HG03469 (cell line): Measurements from ENCODE around the gene SH3TC1.
A peak's percentile ranks its signal among the peaks of the same experiment; 100 is the strongest.

Experiments
- ATAC-seq: cut with Tn5 transposase; IDR thresholded peaks from one replicate; pipeline ENCODE4 v1.9.1; 2021; ENCODE audit warnings: mild to moderate bottlenecking, moderate library complexity, moderate number of reproducible peaks; ENCODE audit not compliant: unreplicated experiment

Gene SH3TC1

DNA sequence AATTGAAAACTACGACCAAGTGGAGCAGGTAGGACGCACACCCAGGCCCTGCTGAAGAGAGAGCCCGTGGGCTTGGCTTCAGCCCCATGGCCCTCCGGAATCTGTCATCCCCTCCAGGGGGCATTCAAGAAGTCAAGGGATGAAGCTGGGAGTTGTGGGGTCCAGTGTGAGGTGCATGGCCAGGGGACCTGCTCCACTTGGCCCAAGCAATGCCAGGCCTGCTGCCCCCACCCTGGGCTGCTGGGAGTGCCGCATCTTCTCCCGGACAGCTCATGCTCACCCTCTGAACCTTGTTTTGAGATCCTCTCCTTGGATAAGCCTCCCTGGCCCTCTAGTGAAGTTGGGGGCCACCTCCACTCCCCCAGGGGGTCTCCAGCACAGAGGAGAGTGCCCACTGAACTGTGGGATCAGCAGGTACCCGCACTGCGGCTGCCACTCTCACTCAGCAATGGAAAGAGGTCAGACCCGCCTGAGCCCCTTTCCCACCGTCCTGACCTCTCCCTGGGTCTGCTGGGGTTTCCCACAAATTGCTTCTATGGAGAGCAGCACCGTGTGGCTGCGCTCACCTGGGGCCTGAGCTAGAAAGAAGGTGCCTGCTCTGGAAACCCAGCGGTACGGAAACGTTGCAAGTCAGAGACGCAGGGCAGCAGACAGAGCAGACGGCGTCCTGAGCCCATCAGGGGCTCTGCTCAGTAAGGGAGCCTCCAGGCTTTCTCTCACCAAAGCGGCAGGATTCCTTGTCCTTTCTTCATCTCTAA is 35.5 kb upstream of the SH3TC1 start:
- no peak for ATAC-seq

DNA sequence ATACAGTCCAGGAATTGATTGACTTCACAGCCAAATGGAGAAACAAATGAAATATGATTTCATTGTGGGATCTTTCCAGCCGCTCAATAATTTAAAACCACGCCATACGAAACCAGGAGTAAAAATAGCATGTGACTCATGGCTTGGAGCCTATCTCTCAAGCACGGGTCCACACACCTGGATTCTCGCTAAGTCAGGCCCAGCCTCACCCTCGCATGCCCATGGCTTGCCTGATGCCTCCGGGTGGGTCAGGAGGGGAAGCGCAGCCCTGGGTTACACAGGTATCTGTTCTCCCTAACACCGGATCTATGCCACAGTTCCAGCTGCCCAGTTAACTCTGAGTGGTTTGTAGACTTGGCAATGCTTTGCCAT is 34.9 kb upstream of the SH3TC1 start:
- no peak for ATAC-seq

DNA sequence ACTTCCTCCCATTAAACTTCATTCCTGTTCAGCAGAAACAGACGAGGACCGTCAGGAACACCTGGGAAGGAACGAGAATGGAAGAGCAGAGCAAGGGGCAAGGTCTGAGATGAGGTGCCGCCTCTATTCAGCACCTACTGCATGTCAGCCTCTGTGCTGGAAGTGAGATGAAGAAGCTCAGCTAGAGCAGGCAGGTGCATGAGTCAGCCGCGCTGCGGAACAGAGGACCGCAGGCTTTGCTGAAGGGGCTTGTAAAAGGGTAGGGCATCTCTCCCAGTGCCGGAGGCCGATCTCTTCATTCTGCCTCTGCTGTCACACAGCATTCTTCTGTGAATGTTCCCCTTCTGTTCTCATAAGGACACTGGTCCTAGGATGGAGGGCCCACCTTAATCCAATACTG is 34.4 kb upstream of the SH3TC1 start:
- ATAC-seq: no peak

DNA sequence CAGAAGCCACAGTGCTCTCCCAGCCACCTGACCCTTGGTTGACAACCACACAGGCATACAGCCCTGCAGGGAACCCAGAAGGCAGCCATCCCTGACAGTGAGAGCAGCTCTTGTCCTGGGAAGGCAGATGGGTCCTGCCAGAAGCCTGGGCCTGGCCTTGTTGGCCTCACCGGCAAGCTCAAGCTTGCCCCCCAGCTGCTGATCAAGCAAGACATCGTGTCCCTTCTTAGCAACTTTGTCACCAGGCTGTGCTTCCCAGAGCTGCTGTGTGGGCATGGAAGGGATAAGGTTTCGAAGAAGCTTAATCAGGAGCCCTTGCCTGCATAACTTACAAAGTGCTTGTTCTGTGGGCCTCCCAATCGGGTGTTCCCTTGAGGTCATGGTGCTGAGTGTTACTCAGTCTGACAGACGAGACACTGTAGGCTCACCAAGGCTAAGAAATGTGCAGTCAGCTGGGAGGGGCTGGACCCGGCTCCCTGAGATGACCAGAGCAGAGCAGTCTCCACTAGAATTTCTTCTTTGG is 33.7 kb upstream of the SH3TC1 start:
- ATAC-seq: no peak

DNA sequence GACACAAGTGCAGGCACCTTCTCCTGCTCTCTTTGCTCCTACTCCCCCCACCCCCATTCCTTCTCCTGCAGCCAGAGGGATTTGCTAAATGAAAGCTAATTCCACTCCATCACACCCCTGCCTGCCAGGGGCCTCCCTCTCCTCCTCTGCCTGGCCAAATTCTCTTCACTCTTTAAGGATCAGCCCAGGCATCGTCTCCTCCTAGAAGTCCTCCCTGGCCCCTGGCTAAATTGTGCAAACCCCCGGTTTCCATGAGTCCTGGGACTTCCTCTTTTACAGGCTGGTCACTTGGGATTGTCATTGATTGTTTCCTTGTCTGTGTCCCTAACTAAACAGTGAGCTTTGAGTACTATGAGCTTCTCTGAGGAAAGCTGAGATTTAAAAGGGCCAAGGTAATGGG is 31.8 kb upstream of the SH3TC1 start:
- ATAC-seq: no peak

DNA sequence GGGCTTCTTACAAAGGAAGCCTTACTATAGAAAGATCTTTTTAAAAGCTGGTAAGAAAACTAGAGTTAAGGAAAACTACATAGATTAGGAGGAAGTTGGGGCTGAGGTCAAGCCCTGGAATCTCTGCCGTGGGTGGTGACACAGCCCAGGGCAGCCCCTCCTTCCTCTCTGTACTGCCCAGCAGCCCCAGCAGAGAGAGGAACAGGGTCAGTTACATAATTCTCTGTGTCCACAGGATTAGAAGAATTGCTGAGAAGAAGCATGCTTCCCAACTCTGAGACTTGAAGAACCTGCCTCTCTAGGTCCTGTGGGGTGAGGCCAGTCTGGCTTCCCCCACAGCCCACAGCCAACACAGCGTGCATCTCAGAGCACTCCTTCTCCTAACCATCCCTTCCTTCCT is 31.3 kb upstream of the SH3TC1 start:
- ATAC-seq: no peak

DNA sequence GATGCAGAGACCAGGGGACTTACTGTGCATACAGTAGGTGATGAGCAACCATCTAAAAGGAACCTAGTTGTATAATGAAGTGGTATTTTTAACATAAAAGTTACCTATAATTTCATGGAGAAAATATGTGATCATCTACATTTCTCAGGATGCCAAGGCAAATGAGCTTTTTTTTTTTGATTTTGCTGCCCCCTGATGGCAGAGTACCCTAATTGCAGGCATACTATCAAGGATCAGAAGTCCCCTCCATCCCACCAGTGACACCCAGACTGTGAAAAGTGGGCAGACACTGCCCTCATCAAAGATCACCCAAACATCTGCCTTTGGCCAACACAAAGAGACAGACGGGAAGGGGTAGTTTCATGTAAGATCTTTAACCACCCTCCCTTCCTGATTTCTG is 30.9 kb upstream of the SH3TC1 start:
- no peak for ATAC-seq

DNA sequence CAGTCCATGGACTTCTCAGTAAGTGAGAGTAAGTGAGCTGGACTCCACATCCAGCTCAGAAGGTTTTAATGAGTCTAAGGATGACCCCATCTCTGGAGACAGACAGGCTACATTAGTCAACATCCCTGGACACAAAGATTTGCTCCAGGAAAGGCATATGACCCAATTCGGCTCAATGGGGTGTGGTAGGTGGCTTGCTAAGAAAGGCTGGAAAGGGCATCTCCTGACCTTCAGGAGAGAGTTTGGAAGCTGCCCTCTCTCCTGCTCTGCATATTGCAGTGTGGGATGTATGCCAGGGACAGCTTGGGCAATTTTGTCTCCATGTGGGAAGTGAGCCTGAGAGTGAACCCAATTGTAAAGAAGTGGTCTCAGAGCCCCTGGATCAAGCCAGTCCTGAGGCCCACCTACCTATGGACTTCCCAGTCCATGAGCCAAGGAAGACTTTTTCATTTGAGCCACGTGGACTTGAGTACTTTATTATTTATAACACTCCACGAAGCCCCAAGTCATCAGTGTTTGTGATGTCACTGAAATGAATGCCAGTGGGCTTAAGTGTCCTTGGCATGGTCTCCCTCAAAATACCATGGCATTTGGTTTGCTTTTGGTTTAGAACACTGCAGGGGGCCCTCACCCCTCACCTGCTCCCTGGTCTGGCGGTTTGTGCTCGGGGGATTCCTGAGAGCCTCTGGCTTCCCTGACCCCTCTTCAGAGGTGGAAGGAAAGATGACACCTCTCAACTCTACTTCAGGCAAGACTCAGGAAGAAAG is 30.1 kb upstream of the SH3TC1 start:
- no peak for ATAC-seq

DNA sequence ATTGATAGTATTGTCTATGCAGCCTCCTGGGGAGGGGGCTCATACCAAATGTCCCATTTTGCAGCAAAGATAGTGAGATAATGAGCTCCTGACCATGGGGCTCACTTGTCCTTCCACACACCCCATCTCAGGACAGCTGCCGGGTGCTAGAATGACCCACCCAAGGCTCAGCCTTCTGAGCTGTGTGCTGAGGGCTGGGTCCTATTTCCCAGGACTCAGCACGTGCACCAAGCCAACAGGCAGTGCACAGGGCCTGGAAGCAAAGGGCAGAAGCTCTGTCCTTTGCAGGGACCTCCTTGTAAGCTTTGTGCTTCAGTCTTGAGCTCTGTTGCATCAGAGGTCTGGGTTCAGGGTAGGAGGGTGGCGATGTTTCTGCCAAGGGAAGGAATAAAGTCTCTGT is 29.3 kb upstream of the SH3TC1 start:
- no peak for ATAC-seq

DNA sequence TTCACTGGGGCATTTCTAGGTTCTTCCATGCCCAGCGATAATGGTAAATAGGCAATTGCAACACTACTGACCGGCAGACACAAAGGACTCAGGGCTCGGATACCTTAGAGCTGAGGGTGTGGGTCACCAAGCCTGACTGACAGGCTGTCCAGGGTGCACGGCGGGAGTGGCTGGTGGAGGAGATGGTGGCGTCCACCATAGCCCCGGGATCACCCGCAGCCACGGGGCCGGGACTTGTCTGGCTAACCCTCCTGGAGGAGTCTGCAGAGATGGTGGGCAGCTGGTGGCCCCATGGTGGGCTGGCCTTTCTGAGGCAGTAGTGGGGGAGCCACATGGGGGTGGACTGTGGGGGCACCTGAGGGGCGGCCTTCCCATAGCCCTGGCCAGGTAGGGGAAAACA is 28.7 kb upstream of the SH3TC1 start:
- no peak for ATAC-seq

DNA sequence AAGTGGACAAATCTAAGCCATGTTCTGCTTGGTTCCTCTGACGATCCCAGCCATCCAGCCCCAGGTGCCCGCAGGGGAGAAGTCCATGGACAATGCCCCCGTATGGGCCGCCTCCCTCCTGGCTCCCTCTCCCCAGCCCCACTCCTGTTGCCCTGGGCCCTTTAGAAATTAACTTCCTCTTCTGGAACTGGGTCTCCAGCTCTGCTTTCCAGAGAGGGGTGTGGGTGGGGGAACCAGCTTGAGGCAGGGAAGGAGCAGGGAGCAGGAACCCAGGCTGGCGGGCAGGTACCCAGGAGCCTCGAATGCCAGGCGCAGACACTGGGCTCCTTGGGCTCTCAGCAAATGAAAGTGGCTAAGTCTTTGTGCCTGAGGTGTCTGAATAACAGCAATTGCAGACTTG is 27.8 kb upstream of the SH3TC1 start:
- no peak for ATAC-seq

DNA sequence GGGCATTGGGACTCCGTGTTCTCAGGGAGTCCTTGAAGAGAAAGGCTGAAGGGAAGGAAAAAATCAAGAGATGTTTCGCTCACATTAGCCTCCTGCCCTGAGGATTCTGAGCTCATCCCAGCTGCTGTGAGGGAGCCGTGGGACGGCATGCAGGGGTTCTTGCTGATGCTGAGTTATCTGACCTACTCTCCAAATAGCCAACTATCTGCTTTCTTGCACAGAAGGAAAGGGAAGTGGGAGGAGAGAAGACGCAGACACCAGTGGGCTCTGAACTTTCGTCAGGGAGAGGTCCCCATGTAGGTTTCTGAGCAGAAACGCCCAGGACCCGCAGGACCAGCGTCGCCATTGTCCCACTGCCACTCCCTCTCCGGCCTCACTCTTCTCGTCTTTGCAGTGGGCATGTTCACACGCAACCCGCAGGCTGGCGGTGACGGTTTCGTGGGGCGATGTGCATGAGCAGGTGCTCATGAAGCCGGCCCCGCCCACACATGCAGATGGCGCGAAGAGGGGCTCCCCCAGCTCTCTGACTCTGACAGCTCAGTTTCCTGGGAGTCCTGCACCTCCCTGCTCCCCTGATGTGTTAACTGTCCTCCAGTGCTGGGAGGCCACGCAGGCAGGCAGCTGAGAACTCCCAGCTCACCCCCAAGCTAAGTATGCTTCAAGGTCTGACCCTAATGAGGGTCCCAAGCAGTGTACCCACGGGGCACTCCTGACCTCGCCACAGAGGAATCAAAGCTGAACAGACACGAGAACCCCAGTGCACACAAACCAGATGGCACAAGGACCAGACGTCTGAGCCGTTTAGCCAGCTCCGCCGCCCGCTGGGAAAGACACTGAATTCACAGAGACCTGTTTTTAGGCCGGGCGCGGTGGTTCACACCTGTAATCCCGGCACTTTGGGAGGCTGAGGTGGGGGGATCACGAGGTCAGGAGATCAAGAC is 26.8 kb upstream of the SH3TC1 start:
- ATAC-seq: peak; percentile 73

DNA sequence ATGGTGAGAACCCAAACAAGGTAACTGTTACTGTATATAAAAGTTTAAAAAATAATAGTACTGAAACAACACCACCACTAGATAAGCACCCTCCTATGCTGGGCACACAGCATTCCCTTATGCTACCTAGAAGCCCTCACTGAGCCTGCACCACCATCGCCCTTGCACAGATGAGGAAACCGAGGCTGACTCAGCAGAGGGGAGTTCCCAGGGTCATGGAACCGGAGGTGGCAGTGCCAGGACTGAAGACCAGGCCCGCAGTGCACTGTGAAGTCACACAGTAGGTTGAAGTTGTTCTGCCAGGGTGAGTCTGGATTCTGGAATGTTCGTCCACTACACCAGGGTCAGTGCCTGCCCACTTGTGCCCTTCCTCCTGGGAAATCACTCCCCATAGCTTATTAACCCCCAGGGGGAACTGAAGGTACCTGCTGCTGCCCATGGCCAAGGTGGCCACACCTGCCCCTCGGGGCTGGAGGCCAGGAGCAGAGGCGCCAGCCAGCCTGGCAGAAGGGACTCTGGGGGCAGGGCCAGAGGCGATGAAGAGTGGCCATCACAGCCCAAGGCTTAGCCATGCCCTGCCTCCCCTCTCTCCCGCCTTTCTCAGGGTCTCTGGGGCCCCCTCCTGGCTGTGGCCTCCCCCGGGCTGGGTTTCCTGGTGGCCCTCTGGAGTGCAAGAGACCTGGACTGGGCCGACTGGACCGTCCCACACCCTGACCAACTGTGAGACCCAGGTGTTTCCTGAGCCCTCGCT is 25.4 kb upstream of the SH3TC1 start:
- ATAC-seq: no peak

DNA sequence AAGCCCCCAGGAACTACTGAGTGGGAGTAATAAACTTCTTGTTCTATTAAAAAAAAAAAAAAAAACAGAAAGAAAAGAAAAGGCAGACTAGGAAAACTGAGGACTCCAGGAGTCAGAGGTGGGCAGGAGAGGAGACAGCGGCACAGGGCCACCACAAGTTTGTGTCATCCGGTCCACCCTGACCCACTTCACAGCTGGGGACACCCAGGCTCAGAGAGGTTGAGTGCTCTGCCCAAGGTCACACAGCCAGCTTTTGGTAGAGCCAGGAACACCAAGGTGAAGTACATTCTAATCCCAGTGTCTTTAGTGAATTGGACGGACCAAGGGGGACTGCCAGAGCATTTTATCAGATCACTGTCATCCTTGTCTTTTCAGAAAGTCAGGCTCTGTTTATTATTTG is 24.1 kb upstream of the SH3TC1 start:
- ATAC-seq: no peak

DNA sequence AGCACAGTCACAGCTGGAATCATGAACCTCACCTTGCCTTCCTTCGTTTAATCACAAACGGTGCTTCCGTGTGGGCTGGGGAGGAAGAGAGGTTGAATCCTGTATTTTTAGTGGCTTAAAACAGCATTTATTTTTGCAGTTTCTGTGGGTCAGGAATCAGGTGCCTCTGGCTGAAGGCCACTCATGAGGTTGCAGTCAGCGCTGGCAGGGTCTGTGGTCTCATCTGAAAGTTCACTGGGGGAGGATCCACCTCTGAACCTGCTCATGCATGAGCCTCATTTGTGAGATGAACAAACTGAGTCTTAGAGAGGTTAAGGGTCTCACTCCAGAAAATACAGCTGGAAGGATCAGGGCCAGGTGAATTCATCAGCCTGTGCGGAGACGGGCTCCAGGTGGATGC is 23.4 kb upstream of the SH3TC1 start:
- no peak for ATAC-seq

DNA sequence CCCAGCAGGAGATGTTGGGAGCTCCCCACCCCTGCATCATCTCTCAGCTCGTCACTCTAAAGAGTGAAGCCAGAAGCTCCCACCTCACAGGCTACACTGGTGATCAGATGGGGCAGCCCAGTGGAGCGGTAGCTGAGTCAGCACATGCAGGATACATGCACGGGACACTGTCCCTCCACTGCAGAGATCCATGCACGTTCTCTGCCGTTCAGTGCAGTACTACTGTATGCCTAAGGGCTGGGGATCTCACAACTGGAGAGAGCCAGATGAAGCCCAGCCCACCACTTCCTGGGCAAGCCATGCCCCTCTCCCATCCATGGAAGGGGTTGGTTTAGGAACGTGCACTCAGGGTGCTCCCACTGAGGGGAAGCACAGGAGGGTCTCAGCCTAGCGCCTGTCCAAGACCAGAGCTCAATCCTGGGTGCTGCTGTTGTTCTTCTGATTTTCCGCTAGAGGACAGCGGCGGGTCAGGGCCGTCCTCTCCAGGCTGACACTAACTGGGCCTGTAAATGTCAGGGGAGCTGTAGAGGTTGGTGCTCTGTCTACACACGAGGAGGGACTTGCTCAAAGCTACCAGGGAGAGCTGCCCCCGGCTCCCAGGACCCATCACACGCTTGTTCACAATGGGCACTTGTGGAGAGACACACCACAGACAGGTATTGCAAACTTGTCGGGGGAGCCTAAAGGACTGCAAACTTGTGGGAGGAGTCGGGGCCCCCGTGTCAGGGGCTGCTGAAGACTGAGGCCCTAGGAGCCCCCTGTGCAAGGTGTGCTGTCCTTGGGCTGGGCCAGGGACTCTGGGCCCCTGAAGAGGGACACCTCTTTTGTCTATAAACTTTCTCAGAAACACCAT is 22.3 kb upstream of the SH3TC1 start:
- ATAC-seq: peak; percentile 58

DNA sequence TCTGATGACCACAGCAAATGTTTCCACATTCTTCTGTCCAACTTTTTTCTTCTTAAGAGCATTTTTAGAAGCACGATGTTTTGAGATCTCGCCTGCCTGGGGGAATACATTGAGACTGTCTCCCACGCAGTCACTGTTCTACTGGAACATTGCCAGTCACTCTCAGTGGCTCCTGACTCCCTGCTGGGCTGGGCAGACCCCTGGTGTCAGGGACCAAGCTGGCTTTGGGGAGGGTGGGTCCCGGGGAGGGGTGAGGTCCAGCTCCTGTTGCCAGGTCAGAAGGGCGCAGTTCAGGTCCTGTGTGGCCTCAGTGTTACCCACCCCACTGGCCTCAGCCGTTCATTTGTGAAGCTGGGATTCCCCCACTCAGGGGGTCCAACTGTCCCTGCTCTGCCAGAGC is 21.5 kb upstream of the SH3TC1 start:
- no peak for ATAC-seq

DNA sequence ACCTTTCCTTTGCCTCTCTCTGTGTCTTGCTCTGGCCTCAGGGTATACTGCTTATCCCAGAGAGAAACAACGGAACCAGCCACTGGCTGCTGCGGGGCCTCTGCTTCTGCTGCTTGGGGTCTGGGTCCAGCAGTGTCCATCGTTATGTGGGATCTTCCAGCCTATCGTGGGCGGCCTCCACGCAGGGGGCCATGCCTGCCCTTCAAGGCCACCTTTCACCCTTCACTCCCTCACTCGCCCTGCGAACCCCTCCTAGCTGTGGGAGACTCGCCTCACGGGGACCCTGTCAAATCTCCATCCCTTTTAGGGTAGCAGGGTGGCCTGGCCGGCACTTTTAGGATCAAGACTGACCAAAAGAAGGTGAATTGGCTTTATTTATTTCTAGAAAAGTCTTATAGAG is 21.1 kb upstream of the SH3TC1 start:
- ATAC-seq: no peak

DNA sequence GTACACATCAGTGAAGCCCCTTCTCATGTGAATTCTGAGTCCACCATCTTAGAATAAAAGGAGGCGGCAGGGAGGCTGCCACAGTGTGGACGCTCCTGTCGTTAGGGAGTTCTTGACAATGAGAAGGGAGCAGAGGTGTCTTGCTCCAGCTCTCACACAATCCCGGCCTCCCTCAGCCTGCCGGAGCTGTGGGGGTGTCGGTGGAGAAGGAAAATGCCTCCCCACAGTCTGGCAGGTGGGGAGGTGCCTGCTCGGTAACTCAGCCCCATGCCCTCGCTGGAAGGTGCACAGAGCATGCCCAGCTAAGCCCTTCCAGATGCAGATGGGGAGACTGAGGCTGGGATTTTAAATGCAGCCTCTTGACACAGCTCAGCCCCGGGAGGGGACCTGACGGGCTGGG is 20.0 kb upstream of the SH3TC1 start:
- no peak for ATAC-seq

DNA sequence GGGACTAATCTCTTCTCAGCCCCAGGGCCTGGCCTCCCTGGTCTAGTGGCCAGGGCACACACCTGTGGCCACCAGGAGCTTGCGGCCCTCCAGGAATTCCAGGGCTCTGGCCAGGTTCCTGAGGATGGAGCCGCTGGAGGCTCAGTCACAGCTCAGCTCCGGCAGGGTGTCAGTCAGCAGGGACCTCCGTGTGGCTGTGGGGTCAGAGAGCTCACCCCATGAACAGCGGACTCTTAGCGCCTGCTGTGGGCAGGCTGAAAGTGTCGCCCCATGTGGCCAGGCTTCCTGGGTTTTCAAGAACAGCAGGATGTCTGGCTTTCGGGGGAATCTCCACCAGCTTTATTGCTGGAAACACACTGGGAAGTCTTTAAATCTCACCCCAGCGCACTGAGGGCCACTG is 19.3 kb upstream of the SH3TC1 start:
- no peak for ATAC-seq
